ENCODE measurements around the gene TRAK2.

DNA sequence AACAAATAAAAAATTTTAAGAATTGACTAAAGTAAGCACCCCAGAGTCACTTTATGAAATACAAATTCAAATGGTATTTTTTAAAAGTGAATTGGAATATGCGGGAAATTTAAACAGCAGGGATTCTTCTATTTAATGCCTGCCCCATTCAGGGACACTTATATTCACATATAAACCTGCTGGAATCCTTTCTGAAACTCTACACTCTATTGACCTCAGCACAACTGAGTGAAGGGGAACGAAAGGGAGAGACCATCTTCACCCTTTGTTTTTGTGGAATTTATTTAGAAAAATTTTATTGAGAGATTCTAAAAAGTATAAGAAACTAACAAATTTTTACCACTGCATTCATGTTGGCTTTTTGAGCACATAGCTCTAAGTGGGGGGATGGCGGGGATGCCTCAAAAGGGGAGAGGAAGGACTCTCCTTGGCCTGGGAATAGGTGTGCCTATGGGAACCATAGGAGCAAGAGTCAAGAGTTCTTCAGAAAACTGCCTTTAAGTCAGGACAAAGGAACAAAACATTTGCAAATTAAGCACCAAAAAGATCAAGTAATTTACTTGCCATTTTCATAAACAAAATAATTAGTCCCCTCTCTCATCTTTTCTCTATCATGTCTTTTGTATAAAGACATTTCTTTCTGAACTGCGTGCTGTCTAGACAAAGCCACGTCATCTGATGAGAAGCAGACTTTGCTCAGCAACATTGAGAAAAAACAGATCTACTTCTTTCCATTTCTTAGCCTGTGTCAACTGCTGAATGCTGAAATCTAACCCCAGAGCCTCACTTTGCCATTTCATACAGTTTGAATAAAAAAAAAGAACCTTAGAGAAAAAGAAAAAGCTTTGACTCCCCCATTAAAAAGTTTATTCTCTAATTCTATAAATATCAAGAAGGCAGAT lies 72.5 kb downstream of the TRAK2 start:
- TF ChIP-seq POLR2A (IDR thresholded peaks at IDR 0.05; ENCODE audit: low read length) (no peak), GATA1 (IDR thresholded peaks at IDR 0.05; ENCODE audit: low read depth, low read length) (no peak)

All from erythroblast (primary cell).